Left lung (tissue), 10 donors: ENCODE results near the gene SLC2A14. TPM values are rescaled to one million over a fixed set of nuclear protein-coding genes. Genes with fewer than 3 reads are reported as not detected.
"Not testable (repeated sequence)": the region's sequence is repeated elsewhere in the genome, so short reads cannot be mapped to it uniquely, and the experiment has no call there.

Source experiments
- ATAC-seq: fragments of 200-7000 bp; cut with Tn5 transposase; one replicate; pipeline ENCODE4 v1.9.1; 2020; ENCODE audit warnings: moderate library complexity
- DNase-seq, 4 donors: peaks; one replicate each; pipeline ENCODE4 v3.0.0-alpha.2; 2013 to 2020
- H3K27ac ChIP-seq, 2 donors: fragments of 200-600 bp; sonication (generic) in 1 of 2; one replicate each; pipeline versions ENCODE4 v1.5.0 to v1.8.0; 2020 to 2021
- H3K27me3 ChIP-seq, 2 donors: fragments of 200-600 bp; sonication (generic) in 1 of 2; one replicate each; pipeline versions ENCODE4 v1.5.0 to v1.8.0; 2020 to 2021
- H3K36me3 ChIP-seq, 2 donors: fragments of 200-600 bp; sonication (generic) in 1 of 2; one replicate each; pipeline versions ENCODE4 v1.5.0 to v1.8.0; 2020 to 2021
- H3K4me1 ChIP-seq, 2 donors: fragments of 200-600 bp; one replicate each; pipeline ENCODE4 v1.8.0; 2021
- H3K4me3 ChIP-seq, 2 donors: fragments of 200-600 bp; sonication (generic) in 1 of 2; one replicate each; pipeline versions ENCODE4 v1.5.0 to v1.8.0; 2020 to 2021; ENCODE audit warnings: mild to moderate bottlenecking in 1 of 2
- H3K9me3 ChIP-seq, 2 donors: fragments of 200-600 bp; sonication (generic) in 1 of 2; one replicate each; pipeline versions ENCODE4 v1.5.0 to v1.8.0; 2020 to 2021
- CTCF ChIP-seq, 2 donors: fragments of 200-600 bp; sonication (generic) in 1 of 2; IDR thresholded peaks; one replicate each; pipeline versions ENCODE4 v1.5.0 to v1.8.0; 2021; ENCODE audit warnings: antibody characterized with exemption in 2 of 2
- intact Hi-C, 2 donors: fragments of 100-400 bp; cut with DNase I; formaldehyde crosslinking; loops; one replicate each; pipeline versions ENCODE4 v1.11.2 to v1.14.2; 2022
- polyA plus RNA-seq, 6 donors: library from polyadenylated mRNA; unstranded; fragments of 120-200 nt; gene quantifications; one replicate each; pipeline ENCODE4 v1.2.1, GENCODE V29; 2013; ENCODE audit not compliant: insufficient read length in 6 of 6
- total RNA-seq, 2 donors: library from RNA; stranded (reverse); fragmentation: NEBNext Ultra II Directional; extraction: Animal tissue kit (Norgen Biotek cat#: 25700); gene quantifications; one replicate each; pipeline ENCODE4 v1.2.1, GENCODE V29; 2021
- donor health status: DM: no; HTN: yes; CAD: no.
- donor health status: DM: no; HTN: no; CAD: no.

Gene SLC2A14
- total and polyA plus RNA-seq, 8 donors: 0.10 to 2.5 (median 0.73) TPM

DNA sequence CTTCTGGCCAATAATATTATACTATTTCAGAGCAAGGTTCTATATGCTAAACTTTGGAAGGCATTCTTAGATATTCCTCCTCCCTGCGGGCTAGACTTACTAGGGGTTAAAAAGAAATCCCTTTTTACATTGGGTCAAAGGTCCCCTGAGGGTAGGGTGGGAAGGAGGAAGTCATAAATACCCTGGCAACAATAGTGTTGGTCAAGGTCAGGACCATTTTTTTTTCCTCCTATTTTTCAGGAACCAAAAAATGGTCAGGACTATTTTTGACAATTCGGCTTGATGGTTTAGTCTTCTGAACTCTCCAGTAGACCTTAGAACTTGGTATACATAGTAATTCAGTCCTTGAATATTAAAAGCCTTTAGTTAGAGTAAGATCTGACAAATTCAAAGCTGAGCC is 88.0 kb downstream of the SLC2A14 start:
- Histone ChIP-seq H3K9me3 (no peaks in the 10 kb centered on the region), H3K36me3 (no peaks in the 10 kb centered on the region)
- intact Hi-C loops: no loop called here

DNA sequence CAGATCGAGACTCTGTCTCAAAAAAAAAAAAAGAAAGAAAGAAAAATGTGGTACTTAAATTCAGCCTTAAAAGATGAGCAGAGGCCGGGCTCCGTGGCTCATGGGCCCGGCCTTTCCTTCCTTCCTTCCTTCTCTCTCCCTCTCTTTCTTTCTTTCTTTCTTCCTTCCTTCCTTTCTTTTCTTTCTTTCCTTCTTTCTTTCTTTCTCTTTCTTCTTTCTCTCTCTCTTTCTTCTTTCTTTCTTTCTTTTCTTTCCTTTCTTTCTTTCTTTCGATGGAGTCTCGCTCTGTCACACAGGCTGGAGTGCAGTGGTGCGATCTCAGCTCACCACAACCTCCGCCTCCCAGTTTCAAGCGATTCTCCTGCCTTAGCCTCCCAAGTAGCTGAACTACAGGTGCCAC is 89.3 kb downstream of the SLC2A14 start:
- DNase-seq, intact Hi-C loops, H3K36me3 ChIP-seq, H3K9me3 ChIP-seq, H3K4me1 ChIP-seq, ATAC-seq, H3K4me3 ChIP-seq, H3K27ac ChIP-seq: not testable (repeated sequence)
- H3K27me3 ChIP-seq: peaks cover 0 to 13% of the 10 kb centered on the region in 2 donors

More for the DNA sequence above, 88.0 kb downstream of the SLC2A14 start:
- H3K27me3 ChIP-seq: peaks cover 0 to 18% of the 10 kb centered on the region in 2 donors
- ATAC-seq (no peak), DNase-seq (no peak)
- no peak for TF ChIP-seq CTCF (IDR thresholded peaks at IDR 0.05)
- no peak overlapping the region for H3K27ac ChIP-seq
- H3K4me3 ChIP-seq: no peak overlapping the region
- H3K4me1 ChIP-seq: peaks cover 0 to 4% of the 10 kb centered on the region in 2 donors

DNA sequence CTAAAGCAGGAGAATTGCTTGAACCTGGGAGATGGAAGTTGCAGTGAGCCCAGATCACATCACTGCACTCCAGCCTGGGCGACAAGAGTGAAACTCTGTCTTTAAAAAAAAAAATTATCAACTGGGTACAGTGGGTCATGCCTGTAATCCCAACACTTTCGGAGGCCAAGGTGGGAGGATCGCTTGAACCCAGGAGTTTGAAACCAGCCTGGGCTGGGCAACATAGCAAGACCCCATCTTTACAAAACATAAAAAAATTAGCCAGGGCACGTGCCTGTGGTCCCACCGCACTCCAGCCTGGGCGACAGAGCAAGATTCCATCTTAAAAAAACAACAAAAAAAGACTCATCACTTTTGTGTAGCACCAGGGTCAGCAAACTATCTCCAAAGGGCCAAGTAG is 90.7 kb downstream of the SLC2A14 start:
- no peak overlapping the region for H3K4me3 ChIP-seq
- no peaks in the 10 kb centered on the region for H3K36me3 ChIP-seq
- peaks cover 0 to under 1% of the 10 kb centered on the region in 2 donors for H3K27me3 ChIP-seq
- ATAC-seq (no peak), DNase-seq (no peak)
- TF ChIP-seq CTCF (IDR thresholded peaks at IDR 0.05): no peak
- H3K4me1 ChIP-seq: no peaks in the 10 kb centered on the region
- H3K9me3 ChIP-seq: no peaks in the 10 kb centered on the region
- intact Hi-C loops: no loop called here
- no peak overlapping the region for H3K27ac ChIP-seq

DNA sequence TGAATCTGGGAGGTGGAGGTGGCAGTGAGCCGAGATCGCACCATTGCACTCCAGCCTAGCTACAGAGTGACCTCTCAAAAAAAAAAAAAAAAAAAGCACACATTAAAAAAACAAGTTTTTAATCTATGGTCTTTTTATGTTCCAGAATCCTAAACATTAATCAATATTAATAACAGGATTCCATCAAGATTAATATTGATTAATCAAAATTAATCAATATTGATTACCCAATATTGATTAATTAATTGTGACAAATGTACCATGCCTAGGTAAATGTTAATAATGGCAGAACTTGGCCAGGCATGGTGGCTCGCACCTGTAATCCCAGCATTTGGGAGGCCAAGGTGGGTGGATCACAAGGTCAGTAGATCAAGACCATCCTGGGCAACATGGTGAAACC is 91.4 kb downstream of the SLC2A14 start:
- TF ChIP-seq CTCF (IDR thresholded peaks at IDR 0.05): no peak
- Histone ChIP-seq H3K4me1 (no peaks in the 10 kb centered on the region), H3K27ac (no peak overlapping the region), H3K27me3 (no peaks in the 10 kb centered on the region), H3K4me3 (no peak overlapping the region), H3K9me3 (no peaks in the 10 kb centered on the region), H3K36me3 (no peaks in the 10 kb centered on the region)
- intact Hi-C loops: no loop called here
- no peak for ATAC-seq
- DNase-seq: no peak

DNA sequence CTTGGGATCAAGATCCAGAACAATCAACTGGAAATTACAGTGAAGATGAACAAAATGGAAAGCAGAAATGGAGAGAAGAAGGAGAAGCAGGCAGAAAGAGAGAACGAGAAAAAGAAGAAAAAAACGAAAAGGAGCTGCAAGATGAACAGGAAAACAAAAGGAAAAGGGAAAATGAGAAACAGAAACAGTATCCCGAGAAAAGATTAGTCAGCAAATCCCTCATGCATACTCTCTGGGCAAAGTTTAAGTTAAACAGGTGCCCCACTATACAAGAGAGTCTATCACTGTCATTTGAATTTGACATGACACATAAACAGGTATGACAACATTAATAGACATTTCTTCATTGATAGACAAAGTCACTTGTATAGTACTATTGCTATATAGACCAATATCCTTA is 102.7 kb downstream of the SLC2A14 start:
- no peaks in the 10 kb centered on the region for H3K4me1 ChIP-seq
- no peaks in the 10 kb centered on the region for H3K9me3 ChIP-seq
- H3K27ac ChIP-seq: no peak overlapping the region
- intact Hi-C loops: no loop called here
- H3K27me3 ChIP-seq: no peaks in the 10 kb centered on the region
- no peak for TF ChIP-seq CTCF (IDR thresholded peaks at IDR 0.05)
- no peak overlapping the region for H3K4me3 ChIP-seq
- H3K36me3 ChIP-seq: no peaks in the 10 kb centered on the region
- ATAC-seq (no peak), DNase-seq (no peak)

Other genes starting within 250 kb of the SLC2A14 start
- not detected for gene APOBEC1, start 207.0 kb downstream of the SLC2A14 start, total RNA-seq
- not detected for gene APOBEC1, start 207.0 kb downstream of the SLC2A14 start, polyA plus RNA-seq
- gene GDF3, start 177.1 kb downstream of the SLC2A14 start, total RNA-seq: under 1 TPM in 1 of 2 donors, not detected in 1; 0.52 TPM
- gene GDF3, start 177.1 kb downstream of the SLC2A14 start, polyA plus RNA-seq: not detected
- gene DPPA3, start 161.5 kb downstream of the SLC2A14 start, total RNA-seq: not detected
- gene DPPA3, start 161.5 kb downstream of the SLC2A14 start, polyA plus RNA-seq: not detected
- gene CLEC4C, start 125.5 kb downstream of the SLC2A14 start, total RNA-seq: not detected
- gene CLEC4C, start 125.5 kb downstream of the SLC2A14 start, polyA plus RNA-seq: under 1 TPM in 5 of 6 donors, not detected in 1; 0.15 to 0.37 (median 0.20) TPM
- gene NANOGNB, start 107.7 kb downstream of the SLC2A14 start, total RNA-seq: not detected
- not detected for gene NANOGNB, start 107.7 kb downstream of the SLC2A14 start, polyA plus RNA-seq
- gene NANOG, start 83.5 kb downstream of the SLC2A14 start, total RNA-seq: under 1 TPM; 0.06 to 0.21 TPM
- under 1 TPM; 0.10 to 0.39 (median 0.23) TPM for gene NANOG, start 83.5 kb downstream of the SLC2A14 start, polyA plus RNA-seq
- gene SLC2A3, start 63.3 kb upstream of the SLC2A14 start, total RNA-seq: 100 to 1,000 TPM in 1 of 2 donors, 10 to 100 TPM in 1; 83.2 to 149 TPM
- 10 to 100 TPM; 30.9 to 60.9 (median 34.6) TPM for gene SLC2A3, start 63.3 kb upstream of the SLC2A14 start, polyA plus RNA-seq
- gene FOXJ2, start 159.8 kb upstream of the SLC2A14 start, total RNA-seq: 10 to 100 TPM; 15.9 to 20.0 TPM
- gene FOXJ2, start 159.8 kb upstream of the SLC2A14 start, polyA plus RNA-seq: 10 to 100 TPM; 24.7 to 28.2 (median 26.1) TPM
- 10 to 100 TPM; 19.4 to 66.4 TPM for gene C3AR1, start 193.4 kb upstream of the SLC2A14 start, total RNA-seq
- gene C3AR1, start 193.4 kb upstream of the SLC2A14 start, polyA plus RNA-seq: 1 to 10 TPM; 3.0 to 4.9 (median 4.4) TPM
- 10 to 100 TPM; 33.1 to 43.4 TPM for gene NECAP1, start 209.4 kb upstream of the SLC2A14 start, total RNA-seq
- gene NECAP1, start 209.4 kb upstream of the SLC2A14 start, polyA plus RNA-seq: 10 to 100 TPM; 33.7 to 41.4 (median 38.2) TPM